Peyer's patch (tissue), 4 donors: ENCODE data around the gene METAP1D.

Source experiments
- POLR2A ChIP-seq, 2 donors: fragments of 450-650 bp; IDR thresholded peaks; one replicate each; pipeline ENCODE4 v1.5.1; 2017; ENCODE audit warnings: antibody characterized with exemption in 2 of 2, mild to moderate bottlenecking in 2 of 2, moderate library complexity in 2 of 2
- TF ChIP-seq, protein P1 (sequence below), 6 experiments: fragments of 450-650 bp in 4 of 6; fragments of 200-600 bp in 2 of 6; sonication (generic) in 1 of 6; IDR thresholded peaks; one replicate each; pipeline ENCODE4 v1.5.1; 2017 to 2019; ENCODE audit warnings: antibody characterized with exemption in 6 of 6, mild to moderate bottlenecking in 3 of 6, moderate library complexity in 1 of 6

DNA sequence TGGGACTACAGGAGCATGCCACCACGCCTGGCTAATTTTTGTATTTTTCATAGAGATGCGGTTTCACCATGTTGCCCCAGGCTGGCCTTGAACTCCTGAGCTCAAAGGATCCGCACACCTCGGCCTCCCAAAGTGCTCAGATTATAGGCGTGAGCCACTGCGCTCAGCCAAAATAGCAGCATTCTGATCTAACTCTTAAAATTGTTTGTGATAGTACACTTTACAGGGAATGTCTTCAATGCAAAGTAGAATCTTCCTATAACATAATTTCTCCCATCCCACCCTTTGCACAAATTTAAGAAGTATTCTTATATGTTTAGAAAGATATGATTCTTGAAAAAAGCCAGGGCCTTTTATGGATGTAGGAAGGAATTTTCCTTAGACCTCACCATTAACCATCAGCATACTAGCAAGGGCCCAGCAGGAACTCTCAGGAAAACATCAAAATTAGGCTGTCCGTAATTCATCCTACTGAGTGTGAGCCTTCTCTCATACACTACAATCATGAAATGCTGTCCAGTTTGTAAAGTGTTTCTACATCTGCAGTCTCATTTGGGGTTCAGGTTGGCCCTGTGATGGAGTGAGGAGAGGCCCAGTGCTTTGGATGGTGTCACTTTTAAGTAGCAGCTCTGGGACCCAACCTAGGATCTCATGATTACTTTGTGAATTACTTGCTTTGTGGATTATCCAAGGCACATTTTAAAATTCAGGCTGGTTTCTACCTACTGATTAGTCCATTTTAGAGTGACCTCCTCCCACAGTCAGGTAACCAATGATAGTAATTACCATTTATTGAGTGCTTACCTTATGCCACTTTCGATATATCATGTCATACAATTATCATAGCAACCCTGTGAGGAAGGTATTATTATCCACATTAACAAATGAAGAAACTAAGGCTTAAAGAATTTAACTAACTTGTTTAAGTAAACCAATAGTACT lies 48.1 kb downstream of the METAP1D start:
- TF ChIP-seq, protein P1, sequence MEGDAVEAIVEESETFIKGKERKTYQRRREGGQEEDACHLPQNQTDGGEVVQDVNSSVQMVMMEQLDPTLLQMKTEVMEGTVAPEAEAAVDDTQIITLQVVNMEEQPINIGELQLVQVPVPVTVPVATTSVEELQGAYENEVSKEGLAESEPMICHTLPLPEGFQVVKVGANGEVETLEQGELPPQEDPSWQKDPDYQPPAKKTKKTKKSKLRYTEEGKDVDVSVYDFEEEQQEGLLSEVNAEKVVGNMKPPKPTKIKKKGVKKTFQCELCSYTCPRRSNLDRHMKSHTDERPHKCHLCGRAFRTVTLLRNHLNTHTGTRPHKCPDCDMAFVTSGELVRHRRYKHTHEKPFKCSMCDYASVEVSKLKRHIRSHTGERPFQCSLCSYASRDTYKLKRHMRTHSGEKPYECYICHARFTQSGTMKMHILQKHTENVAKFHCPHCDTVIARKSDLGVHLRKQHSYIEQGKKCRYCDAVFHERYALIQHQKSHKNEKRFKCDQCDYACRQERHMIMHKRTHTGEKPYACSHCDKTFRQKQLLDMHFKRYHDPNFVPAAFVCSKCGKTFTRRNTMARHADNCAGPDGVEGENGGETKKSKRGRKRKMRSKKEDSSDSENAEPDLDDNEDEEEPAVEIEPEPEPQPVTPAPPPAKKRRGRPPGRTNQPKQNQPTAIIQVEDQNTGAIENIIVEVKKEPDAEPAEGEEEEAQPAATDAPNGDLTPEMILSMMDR (IDR thresholded peaks at IDR 0.05) = no peak
- TF ChIP-seq POLR2A (IDR thresholded peaks at IDR 0.05) = no peak
